Fibroblast of peridontal ligament (primary cell): Measurements from ENCODE around the gene PLEKHA6.
"Not testable (repeated sequence)": the region's sequence is repeated elsewhere in the genome, so short reads cannot be mapped to it uniquely, and the experiment has no call there.

Source experiments
- DNase-seq: peaks from one replicate; pipeline ENCODE4 v3.0.0-alpha.2; 2010; ENCODE audit errors: extremely low read depth

The PLEKHA6 gene

DNA sequence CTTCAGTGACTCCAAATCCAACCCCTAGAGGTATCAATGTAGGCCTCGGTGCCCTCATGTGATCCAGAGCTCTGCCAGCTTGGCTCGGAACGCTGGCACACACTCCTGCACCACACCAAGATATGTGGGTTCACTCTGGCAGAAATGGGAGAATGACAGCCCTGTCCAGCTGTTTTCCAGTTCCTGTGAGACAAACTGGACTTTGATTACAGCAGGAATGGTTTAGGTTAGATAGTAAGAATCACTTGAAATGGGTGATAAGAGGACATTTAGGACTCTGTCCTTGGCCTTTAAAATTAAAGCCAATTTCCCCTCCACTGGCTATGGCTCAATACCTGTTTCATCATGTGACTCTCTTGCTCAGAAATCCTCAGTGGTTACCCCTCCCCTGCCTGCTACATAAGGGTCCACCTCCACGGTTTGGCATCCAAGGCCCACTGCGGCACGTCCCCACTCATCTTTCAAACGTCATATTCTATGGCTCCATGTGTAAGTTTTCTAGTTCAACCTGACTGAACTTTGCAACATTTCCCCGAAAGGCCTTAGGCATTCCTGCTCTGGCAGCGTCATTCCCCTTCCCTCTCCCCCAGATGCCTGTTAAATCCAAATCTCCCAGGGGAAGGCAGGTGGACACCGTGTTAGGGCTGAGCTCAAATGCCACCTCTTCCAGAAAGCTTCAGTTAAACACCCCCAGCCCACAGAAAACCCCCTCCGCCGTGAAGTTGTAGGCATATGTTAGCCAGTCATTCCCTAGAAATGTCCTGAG lies 44.7 kb downstream of the PLEKHA6 start:
- DNase-seq = no peak

- no peak for DNase-seq
Measured at GRCh38 chr1:204314171-204314892, 45.4 kb downstream of the PLEKHA6 start.

DNA sequence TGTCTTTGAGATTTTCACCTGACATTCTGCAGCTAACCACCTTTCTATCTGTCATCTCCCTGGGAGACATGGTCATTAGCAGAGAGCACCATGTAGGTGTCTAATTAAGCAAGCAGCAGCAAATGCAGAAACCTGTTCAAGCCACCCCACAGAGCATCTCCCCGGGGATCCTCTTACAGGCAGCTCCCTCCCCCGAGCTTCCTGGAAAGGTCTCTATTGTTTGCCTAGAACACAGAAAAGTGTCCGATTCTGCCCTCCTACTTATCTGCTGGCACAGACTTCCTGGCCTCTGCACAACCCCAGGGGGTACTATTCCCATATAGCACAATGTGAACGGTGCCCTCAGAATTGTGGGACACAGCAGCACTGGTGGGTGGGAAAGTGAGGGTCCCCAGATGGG lies 46.1 kb downstream of the PLEKHA6 start:
- no peak for DNase-seq

GRCh38 chr1:204310970-204311369 lies 48.8 kb downstream of the PLEKHA6 start:
- DNase-seq = not testable (repeated sequence)

GRCh38 chr1:204308023-204308628 lies 51.6 kb downstream of the PLEKHA6 start:
- no peak for DNase-seq

DNA sequence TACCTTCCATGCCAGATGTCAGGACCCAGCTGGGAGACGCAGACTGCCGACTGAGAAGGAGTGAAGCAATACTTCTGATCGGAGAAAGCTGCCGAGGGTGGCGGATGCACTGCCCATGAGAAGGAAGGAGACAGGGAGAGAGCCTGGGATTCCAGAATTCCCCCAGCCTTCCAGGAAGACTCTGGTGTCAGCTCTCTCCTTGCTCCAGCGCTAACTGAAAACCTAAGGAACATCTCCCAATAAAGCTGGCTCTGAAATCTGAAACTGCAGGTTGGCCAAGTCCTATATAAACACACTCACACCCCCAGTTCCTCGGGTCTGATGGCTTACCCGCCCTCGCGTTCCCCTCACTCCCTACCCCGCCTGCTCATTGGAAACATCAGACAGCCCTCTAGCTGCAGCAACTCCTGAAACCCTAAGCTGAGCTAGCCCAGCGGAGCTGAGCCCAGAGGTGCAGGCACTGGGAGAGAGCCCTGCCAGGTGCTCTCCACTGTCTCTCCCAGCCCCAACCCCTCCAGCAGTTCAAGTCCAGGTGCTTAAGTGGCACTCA lies 52.3 kb downstream of the PLEKHA6 start:
- DNase-seq = peak; percentile 50

GRCh38 chr1:204306076-204306475 lies 53.7 kb downstream of the PLEKHA6 start:
- no peak for DNase-seq

GRCh38 chr1:204304067-204304466 lies 55.7 kb downstream of the PLEKHA6 start:
- no peak for DNase-seq

GRCh38 chr1:204302769-204303168 lies 57.0 kb downstream of the PLEKHA6 start:
- no peak for DNase-seq

GRCh38 chr1:204301171-204301957 lies 58.4 kb downstream of the PLEKHA6 start:
- no peak for DNase-seq

GRCh38 chr1:204299814-204300365 lies 59.8 kb downstream of the PLEKHA6 start:
- no peak for DNase-seq

- DNase-seq = peak; percentile 90
Measured at GRCh38 chr1:204296431-204296988, 63.2 kb downstream of the PLEKHA6 start.

DNA sequence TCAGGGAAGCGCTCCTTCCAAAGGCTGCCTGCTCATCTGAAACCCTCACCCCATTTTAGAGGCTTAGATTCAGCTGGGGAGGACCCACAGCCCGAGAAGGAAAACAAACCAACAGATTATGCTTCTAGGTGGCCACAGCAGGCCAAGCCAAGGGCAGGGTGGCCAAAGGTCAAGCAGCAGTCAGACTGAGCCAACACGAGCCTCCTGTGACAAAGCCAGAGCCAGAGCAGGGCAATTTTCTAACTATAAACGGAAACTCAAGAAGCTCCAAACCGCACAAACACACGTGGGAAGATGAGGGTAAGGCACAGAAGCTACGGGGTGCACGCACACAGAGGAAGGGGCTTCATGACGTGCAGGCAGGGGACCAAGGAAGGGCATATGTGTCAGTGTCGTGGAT lies 64.1 kb downstream of the PLEKHA6 start:
- DNase-seq = peak; percentile 63

DNA sequence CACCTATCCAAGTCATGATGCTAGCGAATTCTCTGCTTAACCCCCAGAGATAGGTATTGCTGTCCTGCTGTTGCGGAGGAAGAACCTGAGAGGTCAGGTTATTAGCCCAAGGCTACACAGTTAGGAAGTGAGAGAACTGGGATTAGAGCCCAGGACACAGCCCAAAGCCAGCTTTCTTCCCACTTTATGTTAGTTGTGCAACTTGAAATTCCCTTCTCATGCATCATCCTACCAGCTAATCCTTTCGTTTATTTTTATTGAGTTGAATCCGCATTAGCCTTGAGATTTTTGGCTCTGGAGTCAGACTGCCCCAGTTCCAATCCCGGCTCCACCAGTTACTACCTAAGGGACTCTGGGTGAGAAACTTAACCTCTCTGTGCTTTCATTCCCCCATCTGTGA lies 65.4 kb downstream of the PLEKHA6 start:
- DNase-seq = peak; percentile 97

DNA sequence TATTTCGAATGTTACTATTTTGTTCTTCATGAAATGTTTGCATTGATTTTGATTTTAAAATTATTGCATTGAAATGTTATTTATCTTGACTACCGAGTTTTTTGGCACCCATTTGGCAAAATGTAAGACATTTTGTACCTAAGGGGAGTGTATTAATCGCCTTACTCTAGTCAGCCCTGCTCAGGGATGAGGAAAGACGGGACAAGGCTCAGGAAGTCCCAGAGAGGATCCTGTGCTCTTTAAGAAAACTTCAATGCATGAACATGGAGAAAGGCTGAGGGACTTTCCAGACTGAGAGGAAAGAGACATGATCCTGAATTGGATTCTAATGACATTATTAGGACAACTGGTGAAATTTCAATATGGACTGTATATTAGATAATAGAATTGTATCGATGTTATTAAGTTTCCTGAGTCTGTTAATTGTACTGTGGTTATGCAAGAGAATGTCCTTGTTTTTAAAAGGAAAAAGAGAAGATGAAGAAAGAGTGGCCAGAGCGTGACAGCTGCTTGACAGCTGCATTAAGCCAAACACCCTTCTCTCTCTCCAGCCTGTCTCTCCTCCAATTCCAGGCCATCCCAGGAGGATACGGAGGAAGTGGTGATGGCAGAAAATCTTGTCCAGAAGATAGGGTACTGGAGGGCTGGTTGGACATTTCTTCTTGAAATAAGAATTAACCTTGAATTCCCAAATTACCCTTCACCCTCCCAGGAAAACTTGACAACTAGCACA lies 66.0 kb downstream of the PLEKHA6 start:
- DNase-seq = peak; percentile 46

- DNase-seq = no peak
Measured at GRCh38 chr1:204292740-204293139, 67.0 kb downstream of the PLEKHA6 start.

- DNase-seq = no peak
Measured at GRCh38 chr1:204289280-204289679, 70.4 kb downstream of the PLEKHA6 start.

- no peak for DNase-seq
Measured at GRCh38 chr1:204288021-204288588, 71.6 kb downstream of the PLEKHA6 start.

DNA sequence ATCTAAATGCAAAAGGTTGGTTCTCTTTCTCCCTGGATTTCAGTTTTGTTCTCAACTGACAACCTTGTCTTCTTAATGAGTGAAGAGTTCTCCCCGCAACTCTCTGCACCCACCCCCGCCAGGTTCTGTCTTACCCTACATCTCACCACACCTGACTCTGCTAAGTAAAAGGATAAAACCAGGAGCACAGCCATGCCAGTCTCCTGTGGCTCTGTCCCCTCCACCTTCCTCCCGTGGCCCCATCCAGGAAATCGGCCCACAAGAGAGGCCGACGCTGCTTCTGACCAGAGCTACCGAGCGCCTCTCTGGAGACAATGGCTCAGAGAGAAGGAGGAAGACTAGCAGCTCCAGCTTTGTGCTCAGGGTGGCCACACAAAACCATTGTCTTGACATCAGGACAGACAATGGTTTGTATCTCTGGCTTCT lies 72.2 kb downstream of the PLEKHA6 start:
- no peak for DNase-seq

- no peak for DNase-seq
Measured at GRCh38 chr1:204286831-204287421, 72.8 kb downstream of the PLEKHA6 start.
